Stomach (tissue), 9 donors: ENCODE results near the gene TMEM74B. TPM values are rescaled to one million over a fixed set of nuclear protein-coding genes. Genes with fewer than 3 reads are reported as not detected.

Experiments
- DNase-seq, 2 donors: peaks; one replicate each; pipeline versions ENCODE4 v3.0.0 to v3.0.0-alpha.2; 2013 to 2019
- H3K27ac ChIP-seq, 5 donors: fragments of 200-600 bp in 4 of 5; sonication (generic) in 4 of 5; one replicate each; pipeline ENCODE4 v1.5.1; 2013 to 2019; ENCODE audit warnings: mild to moderate bottlenecking in 1 of 5, moderate library complexity in 1 of 5
- H3K27me3 ChIP-seq, 3 donors: fragments of 200-600 bp; sonication (generic); one replicate each; pipeline ENCODE4 v1.5.1; 2017 to 2019; ENCODE audit warnings: mixed run types in 1 of 3
- H3K36me3 ChIP-seq, 4 donors: fragments of 200-600 bp; sonication (generic); 1 replicate in 3 of 4; 2 replicates in 1 of 4; pipeline ENCODE4 v1.5.1; 2016 to 2019
- H3K4me1 ChIP-seq, 4 donors: fragments of 200-600 bp; sonication (generic); one replicate each; pipeline ENCODE4 v1.5.1; 2016 to 2019
- H3K4me3 ChIP-seq, 4 donors: fragments of 200-600 bp; sonication (generic) in 3 of 4; one replicate each; pipeline ENCODE4 v1.5.1; 2016 to 2019; ENCODE audit warnings: mild to moderate bottlenecking in 1 of 4
- H3K9me3 ChIP-seq, 4 donors: fragments of 200-600 bp; sonication (generic); one replicate each; pipeline ENCODE4 v1.5.1; 2016 to 2019
- CTCF ChIP-seq, 7 experiments: fragments of 450-650 bp in 4 of 7; fragments of 200-600 bp in 3 of 7; sonication (generic) in 3 of 7; IDR thresholded peaks; one replicate each; pipeline ENCODE4 v1.5.1; 2016 to 2019; ENCODE audit warnings: antibody characterized with exemption in 7 of 7, control low read depth in 2 of 7, mild to moderate bottlenecking in 1 of 7
- EP300 ChIP-seq: sonication (generic); formaldehyde crosslinking; IDR thresholded peaks from one replicate; pipeline ENCODE4 v1.6.1; 2017; ENCODE audit warnings: antibody characterized with exemption
- POLR2A ChIP-seq, 4 donors: fragments of 450-650 bp; IDR thresholded peaks; one replicate each; pipeline ENCODE4 v1.6.1; 2016; ENCODE audit warnings: antibody characterized with exemption in 4 of 4, control low read depth in 2 of 4, mild to moderate bottlenecking in 1 of 4, moderate library complexity in 1 of 4
- POLR2AphosphoS5 ChIP-seq, 3 donors: sonication (generic); formaldehyde crosslinking; IDR thresholded peaks; one replicate each; pipeline ENCODE4 v1.6.1; 2016; ENCODE audit warnings: antibody characterized with exemption in 3 of 3
- WGBS, 5 donors: extraction: QIAGEN DNeasy Blood & Tissue Kit in 3 of 5; methylation state at CpG; one replicate each; pipeline versions ENCODE4 v1.1.5 to v1.1.7; 2013 to 2018; 5-methylcytosine and 5-hydroxymethylcytosine counted together
- intact Hi-C: fragments of 100-400 bp; cut with DNase I; formaldehyde crosslinking; loops from one replicate; pipeline ENCODE4 v1.15.1; 2023; ENCODE audit warnings: low total_unique reads
- polyA plus RNA-seq, 3 donors: library from polyadenylated mRNA; stranded (reverse); fragments of 200-250 nt; gene quantifications; one replicate each; pipeline ENCODE4 v1.2.3, GENCODE V29; 2013
- total RNA-seq, 5 donors: library from RNA; depleted of rRNA; stranded (reverse); fragments of >200 nt; gene quantifications; one replicate each; pipeline versions ENCODE4 v1.1.0 to v1.2.3, GENCODE V29; 2014 to 2016
- donor health status: healthy with polysubstance abuse.
- donor health status: Bipolar disorder and iron deficiency.
- donor health status: healthy.

The TMEM74B gene
- total and polyA plus RNA-seq, 8 donors, result 0.45 to 72.9 (median 2.2) TPM; not detected in 2

- H3K4me3 ChIP-seq, result no peak overlapping the region
- WGBS, 5 donors, result 83 to 98% (median 90%) methylated on average over 5 of the region's 5 CpGs
- TF ChIP-seq POLR2AphosphoS5 (IDR thresholded peaks at IDR 0.05) (no peak), POLR2A (IDR thresholded peaks at IDR 0.05) (no peak), EP300 (no peak), CTCF (IDR thresholded peaks at IDR 0.05) (no peak)
- no peaks in the 10 kb centered on the region for H3K9me3 ChIP-seq
- intact Hi-C loops, result no loop called here
- no peaks in the 10 kb centered on the region for H3K4me1 ChIP-seq
- H3K27ac ChIP-seq, result no peak overlapping the region
- no peaks in the 10 kb centered on the region for H3K27me3 ChIP-seq
- no peak for DNase-seq
- H3K36me3 ChIP-seq, result no peaks in the 10 kb centered on the region
These were observed 14.0 kb upstream of the TMEM74B start for GRCh38 chr20:1198751-1199150.

- Histone ChIP-seq H3K27ac (no peak overlapping the region), H3K9me3 (no peaks in the 10 kb centered on the region), H3K27me3 (no peaks in the 10 kb centered on the region), H3K36me3 (no peaks in the 10 kb centered on the region), H3K4me1 (no peaks in the 10 kb centered on the region), H3K4me3 (no peak overlapping the region)
- no peak for DNase-seq
- 81 to 84% (median 82%) methylated on average over 7 of the region's 7 CpGs for WGBS, 5 donors
- intact Hi-C loops, result no loop called here
- TF ChIP-seq POLR2AphosphoS5 (IDR thresholded peaks at IDR 0.05) (no peak), CTCF (IDR thresholded peaks at IDR 0.05) (no peak), POLR2A (IDR thresholded peaks at IDR 0.05) (no peak), EP300 (no peak)
These were observed 13.0 kb upstream of the TMEM74B start for GRCh38 chr20:1197801-1198200.

- no peaks in the 10 kb centered on the region for H3K27me3 ChIP-seq
- H3K4me3 ChIP-seq, result no peak overlapping the region
- TF ChIP-seq EP300 (no peak), POLR2A (IDR thresholded peaks at IDR 0.05) (no peak), POLR2AphosphoS5 (IDR thresholded peaks at IDR 0.05) (no peak), CTCF (IDR thresholded peaks at IDR 0.05) (no peak)
- 83 to 93% (median 88%) methylated on average over 2 of the region's 2 CpGs for WGBS, 5 donors
- intact Hi-C loops, result no loop called here
- no peaks in the 10 kb centered on the region for H3K36me3 ChIP-seq
- no peak overlapping the region for H3K27ac ChIP-seq
- H3K9me3 ChIP-seq, result no peaks in the 10 kb centered on the region
- DNase-seq, result no peak
- H3K4me1 ChIP-seq, result no peaks in the 10 kb centered on the region
These were observed 11.9 kb upstream of the TMEM74B start for GRCh38 chr20:1196634-1197033.

- Histone ChIP-seq H3K36me3 (no peaks in the 10 kb centered on the region), H3K9me3 (no peaks in the 10 kb centered on the region), H3K4me3 (no peak overlapping the region), H3K27ac (no peak overlapping the region), H3K27me3 (no peaks in the 10 kb centered on the region), H3K4me1 (no peaks in the 10 kb centered on the region)
- no peak for DNase-seq
- 69 to 100% (median 86%) methylated on average over 1 of the region's 1 CpG for WGBS, 5 donors
- no peak for TF ChIP-seq POLR2A (IDR thresholded peaks at IDR 0.05)
- no peak for TF ChIP-seq EP300
- TF ChIP-seq POLR2AphosphoS5 (IDR thresholded peaks at IDR 0.05), result no peak
- no peak for TF ChIP-seq CTCF (IDR thresholded peaks at IDR 0.05)
- intact Hi-C loops, result no loop called here
These were observed 10.4 kb upstream of the TMEM74B start for GRCh38 chr20:1195226-1195625.
